ENCODE results near the gene BET1L. TPM values are rescaled to one million over a fixed set of nuclear protein-coding genes. Genes with fewer than 3 reads are reported as not detected.

BET1L gene
- total RNA-seq, 1 experiment from 2014 or later, result 56.8 TPM

GRCh38 chr11:202490-202889, 4.7 kb downstream of the BET1L start:
- Histone ChIP-seq H3K27me3 (replicated peaks; ENCODE audit: control insufficient read depth, insufficient read depth, low read length) (no peaks in the 10 kb centered on the region), H3K9me3 (no peaks in the 10 kb centered on the region), H3K36me3 (ENCODE audit: control insufficient read depth, insufficient read depth, low read length) (peaks cover 2% of the 10 kb centered on the region), H3K4me1 (peaks cover 5% of the 10 kb centered on the region; the same call in 1 of the 2 replicates), H3K4me3 (ENCODE audit: low read depth, low read length) (no peak overlapping the region)
- no peaks in the 10 kb centered on the region for H3K4me1 Mint-ChIP-seq (ENCODE audit: low read depth, unreplicated experiment)
- BruUV-seq (replicated peaks), result no TSS peak
- H3K36me3 Mint-ChIP-seq (ENCODE audit: insufficient read depth, unreplicated experiment), result peaks cover 39% of the 10 kb centered on the region
- intact Hi-C loops (cut with micrococcal nuclease; ENCODE audit: unreplicated experiment), result no loop called here
- H3K27me3 Mint-ChIP-seq (ENCODE audit: insufficient read depth, unreplicated experiment), result no peaks in the 10 kb centered on the region
- peak in 1 of 2 experiments; percentile 14 for DNase-seq
- H3K4me3 Mint-ChIP-seq (ENCODE audit: unreplicated experiment), result no peak overlapping the region
- POLR2A ChIA-PET, result no interaction called here
- H3K27ac Mint-ChIP-seq (ENCODE audit: unreplicated experiment), result no peak overlapping the region
- no peaks in the 10 kb centered on the region for H3K9me3 Mint-ChIP-seq (ENCODE audit: unreplicated experiment)
- no peak for TF ChIP-seq CTCF (IDR thresholded peaks at IDR 0.05; ENCODE audit: insufficient read depth in 1 of 2, low read depth in 1 of 2, low read length in 1 of 2, severe bottlenecking in 1 of 2, unreplicated experiment in 1 of 2)
- CTCF ChIA-PET, result no interaction called here

- Histone ChIP-seq H3K36me3 (ENCODE audit: control insufficient read depth, insufficient read depth, low read length) (peaks cover 2% of the 10 kb centered on the region), H3K9me3 (no peaks in the 10 kb centered on the region), H3K4me1 (peaks cover 5% of the 10 kb centered on the region; the same call in 1 of the 2 replicates), H3K4me3 (ENCODE audit: low read depth, low read length) (no peak overlapping the region), H3K27me3 (replicated peaks; ENCODE audit: control insufficient read depth, insufficient read depth, low read length) (no peaks in the 10 kb centered on the region)
- no TSS peak for BruUV-seq (replicated peaks)
- intact Hi-C loops (cut with micrococcal nuclease; ENCODE audit: unreplicated experiment), result no loop called here
- ChIA-PET CTCF (no interaction called here), POLR2A (no interaction called here)
- Mint-ChIP-seq H3K9me3 (ENCODE audit: unreplicated experiment) (no peaks in the 10 kb centered on the region), H3K27ac (ENCODE audit: unreplicated experiment) (no peak overlapping the region), H3K4me3 (ENCODE audit: unreplicated experiment) (no peak overlapping the region), H3K27me3 (ENCODE audit: insufficient read depth, unreplicated experiment) (no peaks in the 10 kb centered on the region), H3K36me3 (ENCODE audit: insufficient read depth, unreplicated experiment) (peaks cover 34% of the 10 kb centered on the region), H3K4me1 (ENCODE audit: low read depth, unreplicated experiment) (no peaks in the 10 kb centered on the region)
- DNase-seq, result no peak
- TF ChIP-seq CTCF (IDR thresholded peaks at IDR 0.05; ENCODE audit: insufficient read depth in 1 of 2, low read depth in 1 of 2, low read length in 1 of 2, severe bottlenecking in 1 of 2, unreplicated experiment in 1 of 2), result no peak
These were observed 5.2 kb downstream of the BET1L start for GRCh38 chr11:201966-202365.

GRCh38 chr11:200224-201003, 6.8 kb downstream of the BET1L start:
- intact Hi-C loops (cut with micrococcal nuclease; ENCODE audit: unreplicated experiment), result no loop called here
- H3K4me1 Mint-ChIP-seq (ENCODE audit: low read depth, unreplicated experiment), result no peaks in the 10 kb centered on the region
- no peaks in the 10 kb centered on the region for H3K27me3 Mint-ChIP-seq (ENCODE audit: insufficient read depth, unreplicated experiment)
- ChIA-PET POLR2A (no interaction called here), CTCF (interaction anchor here (0.6 kb wide), 1 partner anchor 222 kb away, joined by 3 read pairs; no protein-coding TSS in a partner anchor)
- H3K9me3 ChIP-seq, result no peaks in the 10 kb centered on the region
- H3K4me3 ChIP-seq (ENCODE audit: low read depth, low read length), result no peak overlapping the region
- BruUV-seq (replicated peaks), result no TSS peak
- H3K4me3 Mint-ChIP-seq (ENCODE audit: unreplicated experiment), result no peak overlapping the region
- no peak for TF ChIP-seq CTCF (IDR thresholded peaks at IDR 0.05; ENCODE audit: insufficient read depth in 1 of 2, low read depth in 1 of 2, low read length in 1 of 2, severe bottlenecking in 1 of 2, unreplicated experiment in 1 of 2)
- H3K4me1 ChIP-seq, result no peaks in the 10 kb centered on the region
- H3K27ac Mint-ChIP-seq (ENCODE audit: unreplicated experiment), result no peak overlapping the region
- peaks cover 1% of the 10 kb centered on the region for H3K36me3 ChIP-seq (ENCODE audit: control insufficient read depth, insufficient read depth, low read length)
- peak in 1 of 2 experiments; percentile 23 for DNase-seq
- no peaks in the 10 kb centered on the region for H3K9me3 Mint-ChIP-seq (ENCODE audit: unreplicated experiment)
- H3K36me3 Mint-ChIP-seq (ENCODE audit: insufficient read depth, unreplicated experiment), result peaks cover 28% of the 10 kb centered on the region
- no peaks in the 10 kb centered on the region for H3K27me3 ChIP-seq (replicated peaks; ENCODE audit: control insufficient read depth, insufficient read depth, low read length)

All from Caco-2 (cell line).